Measurements from ENCODE around the gene CFL1. TPM values are rescaled to one million over a fixed set of nuclear protein-coding genes. Genes with fewer than 3 reads are reported as not detected.

The CFL1 gene
- total RNA-seq, 4 donors from 2014 or later, result 227 to 514 (median 399) TPM

- TF ChIP-seq CTCF (IDR thresholded peaks at IDR 0.05), result no peak
- TF ChIP-seq POLR2A (IDR thresholded peaks at IDR 0.05), result no peak
- H3K4me3 ChIP-seq, result no peak overlapping the region
- DNase-seq, result peak; percentile 17 to 18
- no peaks in the 10 kb centered on the region for H3K9me3 ChIP-seq
- no peaks in the 10 kb centered on the region for H3K36me3 ChIP-seq
- H3K27ac ChIP-seq, result no peak overlapping the region
- intact Hi-C loops (cut with DNase I; ENCODE audit: low total_unique reads), result no loop called here
- H3K27me3 ChIP-seq, result no peaks in the 10 kb centered on the region
- H3K4me1 ChIP-seq, result peaks cover 6 to 7% of the 10 kb centered on the region in 2 donors
Observed at GRCh38 chr11:65865550-65866172, 7.7 kb upstream of the CFL1 start.

DNA sequence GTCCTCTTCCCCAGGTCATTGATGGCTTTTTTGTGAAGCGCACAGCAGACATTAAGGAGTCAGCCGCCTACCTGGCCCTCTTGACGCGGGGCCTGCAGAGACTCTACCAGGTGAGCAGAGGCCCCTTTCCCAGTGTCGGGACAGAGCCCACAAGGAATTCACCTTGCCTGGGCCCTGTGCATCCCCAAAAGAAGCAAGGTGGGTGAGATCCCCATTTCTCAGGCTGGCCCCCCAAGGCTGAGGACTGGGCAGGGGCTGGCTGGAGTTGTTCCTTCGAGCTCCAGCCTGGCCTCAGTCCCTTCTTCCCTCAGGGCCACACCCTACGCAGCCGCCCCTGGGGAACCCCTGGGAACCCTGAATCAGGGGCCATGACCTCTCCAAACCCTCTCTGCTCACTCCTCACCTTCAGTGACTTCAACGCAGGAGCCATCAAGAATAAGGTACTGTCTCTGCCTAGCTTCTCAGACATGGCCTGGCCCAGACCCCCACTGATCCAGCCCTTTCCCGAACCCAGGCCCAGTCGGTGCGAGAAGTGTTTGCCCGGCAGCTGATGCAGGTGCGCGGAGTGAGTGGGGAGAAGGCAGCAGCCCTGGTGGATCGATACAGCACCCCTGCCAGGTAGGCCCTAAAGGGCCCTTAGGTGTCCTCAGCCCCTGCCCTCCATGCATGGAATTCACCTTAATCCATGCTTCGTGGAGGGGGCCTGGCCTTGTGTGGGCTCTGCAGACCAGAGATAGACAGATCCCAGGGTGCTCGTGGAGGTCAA is 6.9 kb upstream of the CFL1 start:
- peak; percentile 16 to 17 for DNase-seq
- no peaks in the 10 kb centered on the region for H3K27me3 ChIP-seq
- no peaks in the 10 kb centered on the region for H3K36me3 ChIP-seq
- H3K4me1 ChIP-seq, result peaks cover 6 to 7% of the 10 kb centered on the region in 2 donors
- no peak for TF ChIP-seq CTCF (IDR thresholded peaks at IDR 0.05)
- H3K4me3 ChIP-seq, result no peak overlapping the region
- no peaks in the 10 kb centered on the region for H3K9me3 ChIP-seq
- no peak overlapping the region for H3K27ac ChIP-seq
- intact Hi-C loops (cut with DNase I; ENCODE audit: low total_unique reads), result no loop called here

DNA sequence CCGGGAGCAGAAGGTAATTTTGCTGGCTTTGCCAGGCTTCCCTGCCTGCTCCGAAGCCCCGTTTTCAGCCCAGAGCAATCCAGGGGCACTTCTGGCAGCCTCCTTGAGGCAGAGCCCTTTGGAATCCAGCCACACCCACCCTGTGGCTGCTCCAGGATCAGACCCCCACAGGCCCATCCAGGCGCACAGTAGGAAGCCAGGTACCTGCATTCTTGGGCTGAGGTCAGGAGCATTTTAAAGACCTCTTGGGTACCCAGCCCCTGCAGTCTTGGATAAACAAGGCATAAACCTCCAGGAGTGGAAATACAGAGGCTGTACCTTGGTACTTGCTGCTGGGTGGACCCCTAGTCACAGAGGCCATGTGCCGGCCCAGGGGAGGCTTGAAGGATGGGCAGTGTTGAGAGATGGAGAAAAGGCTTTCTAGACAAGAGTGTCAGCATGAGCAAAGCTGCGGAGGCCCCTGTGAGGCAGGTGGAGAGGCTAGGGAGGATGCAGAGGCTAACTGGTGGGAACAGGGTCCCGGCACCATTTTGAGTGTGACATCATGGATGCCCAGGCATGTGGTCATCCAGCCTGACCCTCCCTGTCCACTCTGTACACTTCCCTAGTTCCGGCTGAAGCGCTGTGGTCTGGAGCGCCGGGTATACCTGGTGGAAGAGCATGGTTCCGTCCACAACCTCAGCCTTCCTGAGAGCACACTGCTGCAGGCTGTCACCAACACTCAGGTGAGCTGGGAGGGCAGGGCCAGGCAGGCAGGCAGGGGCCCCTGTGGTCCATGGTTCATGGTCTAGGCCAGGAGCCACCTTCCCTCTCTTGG is 6.1 kb upstream of the CFL1 start:
- H3K36me3 ChIP-seq, result no peaks in the 10 kb centered on the region
- no peaks in the 10 kb centered on the region for H3K27me3 ChIP-seq
- TF ChIP-seq CTCF (IDR thresholded peaks at IDR 0.05) (no peak), POLR2A (IDR thresholded peaks at IDR 0.05) (no peak)
- no peak overlapping the region for H3K4me3 ChIP-seq
- intact Hi-C loops (cut with DNase I; ENCODE audit: low total_unique reads), result no loop called here
- peak; percentile 15 to 19 for DNase-seq
- H3K9me3 ChIP-seq, result no peaks in the 10 kb centered on the region
- H3K4me1 ChIP-seq, result peaks cover 6 to 7% of the 10 kb centered on the region in 2 donors
- H3K27ac ChIP-seq, result no peak overlapping the region

- Histone ChIP-seq H3K4me1 (peaks cover 6 to 7% of the 10 kb centered on the region in 2 donors), H3K27me3 (no peaks in the 10 kb centered on the region), H3K36me3 (no peaks in the 10 kb centered on the region), H3K27ac (peak overlapping the region in 1 of 2 donors; percentile 18), H3K4me3 (no peak overlapping the region), H3K9me3 (no peaks in the 10 kb centered on the region)
- DNase-seq, result peak; percentile 29 to 35
- intact Hi-C loops (cut with DNase I; ENCODE audit: low total_unique reads), result no loop called here
- TF ChIP-seq CTCF (IDR thresholded peaks at IDR 0.05) (no peak), POLR2A (IDR thresholded peaks at IDR 0.05) (no peak)
Observed at GRCh38 chr11:65862941-65863888, 5.2 kb upstream of the CFL1 start.
